SK-N-SH (cell line): ENCODE data around the gene HOXB5. TPM values are rescaled to one million over a fixed set of nuclear protein-coding genes. Genes with fewer than 3 reads are reported as not detected.

ENCODE experiments used
- CTCF ChIA-PET: fragments of 300-600, 350-600 bp; formaldehyde crosslinking; extraction: SDS; loops from one replicate; lab custom pipeline; 2021; lab: Yijun Ruan, JAX
- POLR2A ChIA-PET: fragments of 350-600 bp; sonication (Branson Sonifier 250); formaldehyde crosslinking; extraction: SDS; loops from one replicate; lab custom pipeline; 2020; ENCODE audit warnings: antibody characterized with exemption, inconsistent platforms; lab: Yijun Ruan, JAX
- DNase-seq: peaks from one replicate; pipeline ENCODE4 v3.0.0; 2012
- H2AFZ ChIP-seq: fragments of 200-600 bp; sonication (generic); 2 replicates; pipeline ENCODE4 v1.8.1; 2016; ENCODE audit warnings: antibody characterized with exemption, mild to moderate bottlenecking, low read depth
- H3F3A ChIP-seq: fragments of 200-600 bp; sonication (generic); replicated peaks from 2 replicates; pipeline ENCODE3; 2016; ENCODE audit warnings: antibody characterized with exemption, mild to moderate bottlenecking; ENCODE audit not compliant: insufficient read depth
- H3K27ac ChIP-seq, 2 experiments: fragments of 200-500 bp in 1 of 2; fragments of 200-600 bp in 1 of 2; sonication (Bioruptor generic) in 1 of 2; sonication (generic), shearing (Covaris generic) in 1 of 2; 2 replicates each; pipeline versions ENCODE4 v1.5.1 to v1.6.1; 2014 to 2016; ENCODE audit warnings: low read depth in 2 of 2, inconsistent platforms in 1 of 2, low read length in 1 of 2, mild to moderate bottlenecking in 1 of 2, mixed read lengths in 1 of 2
- H3K27me3 ChIP-seq: fragments of 200-600 bp; sonication (generic), shearing (Covaris generic); 2 replicates; pipeline ENCODE4 v1.6.1; 2016; ENCODE audit warnings: mixed run types; ENCODE audit not compliant: insufficient read depth
- H3K36me3 ChIP-seq, 2 experiments: fragments of 200-500 bp in 1 of 2; fragments of 200-600 bp in 1 of 2; sonication (Bioruptor generic) in 1 of 2; sonication (generic) in 1 of 2; replicated peaks in 1 of 2; 2 replicates each; pipeline versions ENCODE3 to v1.5.1; 2014 to 2016; ENCODE audit warnings: low read length in 1 of 2, mild to moderate bottlenecking in 1 of 2; ENCODE audit not compliant: insufficient read depth in 2 of 2, control insufficient read depth in 1 of 2
- H3K4me1 ChIP-seq, 2 experiments: fragments of 200-500 bp in 1 of 2; fragments of 200-600 bp in 1 of 2; sonication (Bioruptor generic) in 1 of 2; sonication (generic), shearing (Covaris generic) in 1 of 2; 2 replicates each; pipeline versions ENCODE4 v1.5.1 to v1.6.1; 2014 to 2016; ENCODE audit warnings: low read depth in 1 of 2, low read length in 1 of 2, mixed run types in 1 of 2; ENCODE audit not compliant: insufficient read depth in 2 of 2, control insufficient read depth in 1 of 2
- H3K4me2 ChIP-seq: fragments of 200-600 bp; sonication (generic), shearing (Covaris generic); 2 replicates; pipeline ENCODE4 v1.6.1; 2017; ENCODE audit warnings: mixed run types
- H3K4me3 ChIP-seq, 2 experiments: fragments of 200-500 bp in 1 of 2; fragments of 200-600 bp in 1 of 2; sonication (Bioruptor generic) in 1 of 2; sonication (generic), shearing (Covaris generic) in 1 of 2; 2 replicates each; pipeline versions ENCODE4 v1.5.1 to v1.8.1; 2014 to 2016; ENCODE audit warnings: low read depth in 2 of 2, inconsistent platforms in 1 of 2, low read length in 1 of 2, mild to moderate bottlenecking in 1 of 2, mixed read lengths in 1 of 2, moderate library complexity in 1 of 2
- H3K79me2 ChIP-seq: fragments of 200-600 bp; sonication (generic); 2 replicates; pipeline ENCODE4 v1.8.1; 2017; ENCODE audit warnings: mild to moderate bottlenecking; ENCODE audit not compliant: insufficient read depth
- H3K9ac ChIP-seq: fragments of 200-600 bp; sonication (generic); 2 replicates; pipeline ENCODE4 v1.6.1; 2017; ENCODE audit warnings: mixed run types
- H3K9me2 ChIP-seq: fragments of 200-600 bp; sonication (generic); 2 replicates; pipeline ENCODE4 v1.6.1; 2017; ENCODE audit warnings: mixed run types
- H3K9me3 ChIP-seq: fragments of 200-600 bp; sonication (generic); 2 replicates; pipeline ENCODE4 v1.6.1; 2017; ENCODE audit warnings: mixed run types, mild to moderate bottlenecking, moderate library complexity
- H4K20me1 ChIP-seq: fragments of 200-600 bp; sonication (generic); 2 replicates; pipeline ENCODE4 v1.6.1; 2017; ENCODE audit warnings: mild to moderate bottlenecking, mixed run types; ENCODE audit not compliant: insufficient read depth
- EZH2phosphoT487 ChIP-seq: fragments of 200-600 bp; sonication (generic); IDR thresholded peaks from 2 replicates; pipeline ENCODE4 v1.6.1; 2017; ENCODE audit warnings: low read depth, mixed run types, mild to moderate bottlenecking, antibody characterized with exemption, moderate library complexity, borderline replicate concordance
- JUND ChIP-seq: IDR thresholded peaks from 2 replicates; pipeline ENCODE4 v1.4.0; 2012
- SMC3 ChIP-seq: IDR thresholded peaks from 2 replicates; pipeline ENCODE4 v1.6.1; 2012; ENCODE audit warnings: low read depth, low read length, improper control_type of control experiment
- WGBS: methylation state at CpG from one replicate; pipeline ENCODE4 v1.1.6; 2017; ENCODE audit warnings: low lambda C conversion rate; 5-methylcytosine and 5-hydroxymethylcytosine counted together
- polyA plus RNA-seq, 3 experiments: library from polyadenylated mRNA; depleted of rRNA; stranded (reverse); fragments of >200 nt; gene quantifications; 2 replicates each; pipeline ENCODE4 v1.2.3, GENCODE V29; 2012
- TF ChIP-seq, protein P1 (sequence below): fragments of 200-600 bp; sonication (generic); IDR thresholded peaks from 2 replicates; pipeline ENCODE4 v1.6.1; 2017; ENCODE audit warnings: antibody characterized with exemption, mild to moderate bottlenecking, moderate library complexity
- TF ChIP-seq, protein P2 (sequence below): fragments of 150-350 bp; IDR thresholded peaks from 2 replicates; pipeline ENCODE4 v1.6.1; 2016; ENCODE audit warnings: mild to moderate bottlenecking, low read depth, low read length
- TF ChIP-seq, protein P3 (sequence below): IDR thresholded peaks from 2 replicates; pipeline ENCODE4 v1.4.0; 2012; ENCODE audit warnings: low read depth, borderline replicate concordance

The HOXB5 gene
- polyA plus RNA-seq, 1 of the 3 experiments (the other 2 are of a cell fraction) = not detected

DNA sequence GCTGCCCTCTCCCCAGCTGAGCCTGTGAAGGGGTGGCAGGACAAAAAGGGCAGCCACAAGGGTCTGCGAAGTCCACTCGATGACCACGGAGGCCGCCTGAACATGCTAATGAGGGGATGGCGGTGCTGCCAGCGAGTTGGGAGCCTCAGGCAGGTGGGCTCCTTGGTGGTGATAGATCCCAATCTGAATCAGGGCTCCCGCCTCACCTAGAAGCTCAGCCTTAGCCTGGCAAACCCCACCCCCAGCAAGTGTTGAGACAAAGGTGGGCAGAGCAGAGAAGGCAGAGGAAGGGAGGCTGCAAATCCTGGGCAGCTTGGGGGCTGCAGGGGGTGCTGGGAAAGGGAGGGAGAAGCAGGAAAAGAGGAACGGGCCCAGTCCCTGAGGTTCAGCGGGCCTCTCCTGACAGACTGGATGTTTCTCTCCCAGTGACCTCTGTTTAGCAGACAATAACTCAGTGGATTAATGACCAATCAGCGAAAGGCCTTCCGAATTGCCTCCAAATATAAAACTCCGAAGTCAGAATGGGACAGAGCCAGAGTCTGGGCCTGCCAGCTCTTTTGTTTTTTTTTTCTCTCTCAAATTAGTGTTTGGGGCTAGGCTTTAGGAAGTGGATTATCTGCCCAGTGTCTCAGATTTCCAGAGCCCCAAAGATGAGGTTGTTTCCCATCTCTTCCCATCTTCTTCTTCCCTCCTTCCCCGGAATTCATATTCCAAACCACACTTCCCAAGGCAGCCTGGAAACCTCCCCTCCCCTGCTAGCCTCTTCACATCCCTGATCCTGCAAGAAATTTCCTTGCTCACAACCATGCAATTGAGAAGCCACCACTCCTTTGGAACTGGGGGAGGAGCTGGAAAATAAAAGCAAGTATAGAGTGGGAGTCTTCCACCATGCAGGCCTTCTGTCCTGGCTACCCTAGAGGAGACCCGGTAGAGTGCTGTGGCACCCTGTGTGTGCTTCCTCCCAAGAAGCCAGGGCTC is 33.5 kb downstream of the HOXB5 start:
- H3K4me3 ChIP-seq = no peak overlapping the region
- H3K36me3 ChIP-seq = no peaks in the 10 kb centered on the region
- H3K9me3 ChIP-seq = no peaks in the 10 kb centered on the region
- peaks cover 6% of the 10 kb centered on the region; the same call in 1 of the 2 replicates for H4K20me1 ChIP-seq
- H3K9me2 ChIP-seq = no peaks in the 10 kb centered on the region
- H3F3A ChIP-seq = no peaks in the 10 kb centered on the region
- ChIA-PET POLR2A (no interaction called here), CTCF (interaction anchor here (0.8 to 1.4 kb wide), 5 partner anchors 9 to 76 kb away, joined by 3 to 4 read pairs (median 3); partner anchors contain the start of gene HOXB5)
- 27% methylated on average over 14 of the region's 14 CpGs for WGBS
- TF ChIP-seq, protein P1, sequence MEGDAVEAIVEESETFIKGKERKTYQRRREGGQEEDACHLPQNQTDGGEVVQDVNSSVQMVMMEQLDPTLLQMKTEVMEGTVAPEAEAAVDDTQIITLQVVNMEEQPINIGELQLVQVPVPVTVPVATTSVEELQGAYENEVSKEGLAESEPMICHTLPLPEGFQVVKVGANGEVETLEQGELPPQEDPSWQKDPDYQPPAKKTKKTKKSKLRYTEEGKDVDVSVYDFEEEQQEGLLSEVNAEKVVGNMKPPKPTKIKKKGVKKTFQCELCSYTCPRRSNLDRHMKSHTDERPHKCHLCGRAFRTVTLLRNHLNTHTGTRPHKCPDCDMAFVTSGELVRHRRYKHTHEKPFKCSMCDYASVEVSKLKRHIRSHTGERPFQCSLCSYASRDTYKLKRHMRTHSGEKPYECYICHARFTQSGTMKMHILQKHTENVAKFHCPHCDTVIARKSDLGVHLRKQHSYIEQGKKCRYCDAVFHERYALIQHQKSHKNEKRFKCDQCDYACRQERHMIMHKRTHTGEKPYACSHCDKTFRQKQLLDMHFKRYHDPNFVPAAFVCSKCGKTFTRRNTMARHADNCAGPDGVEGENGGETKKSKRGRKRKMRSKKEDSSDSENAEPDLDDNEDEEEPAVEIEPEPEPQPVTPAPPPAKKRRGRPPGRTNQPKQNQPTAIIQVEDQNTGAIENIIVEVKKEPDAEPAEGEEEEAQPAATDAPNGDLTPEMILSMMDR = no peak
- TF ChIP-seq SMC3 (no peak), JUND (no peak)
- TF ChIP-seq, protein P2, sequence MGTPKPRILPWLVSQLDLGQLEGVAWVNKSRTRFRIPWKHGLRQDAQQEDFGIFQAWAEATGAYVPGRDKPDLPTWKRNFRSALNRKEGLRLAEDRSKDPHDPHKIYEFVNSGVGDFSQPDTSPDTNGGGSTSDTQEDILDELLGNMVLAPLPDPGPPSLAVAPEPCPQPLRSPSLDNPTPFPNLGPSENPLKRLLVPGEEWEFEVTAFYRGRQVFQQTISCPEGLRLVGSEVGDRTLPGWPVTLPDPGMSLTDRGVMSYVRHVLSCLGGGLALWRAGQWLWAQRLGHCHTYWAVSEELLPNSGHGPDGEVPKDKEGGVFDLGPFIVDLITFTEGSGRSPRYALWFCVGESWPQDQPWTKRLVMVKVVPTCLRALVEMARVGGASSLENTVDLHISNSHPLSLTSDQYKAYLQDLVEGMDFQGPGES = no peak
- H3K27me3 ChIP-seq = peaks cover 96% of the 10 kb centered on the region
- H3K27ac ChIP-seq = no peak overlapping the region
- peaks cover 0 to 2% of the 10 kb centered on the region in 2 experiments; a peak in 1 of 4 replicates for H3K4me1 ChIP-seq
- H2AFZ ChIP-seq = no peak overlapping the region
- no peaks in the 10 kb centered on the region for H3K79me2 ChIP-seq
- H3K4me2 ChIP-seq = no peak overlapping the region
- H3K9ac ChIP-seq = no peak overlapping the region
- no peak for DNase-seq

DNA sequence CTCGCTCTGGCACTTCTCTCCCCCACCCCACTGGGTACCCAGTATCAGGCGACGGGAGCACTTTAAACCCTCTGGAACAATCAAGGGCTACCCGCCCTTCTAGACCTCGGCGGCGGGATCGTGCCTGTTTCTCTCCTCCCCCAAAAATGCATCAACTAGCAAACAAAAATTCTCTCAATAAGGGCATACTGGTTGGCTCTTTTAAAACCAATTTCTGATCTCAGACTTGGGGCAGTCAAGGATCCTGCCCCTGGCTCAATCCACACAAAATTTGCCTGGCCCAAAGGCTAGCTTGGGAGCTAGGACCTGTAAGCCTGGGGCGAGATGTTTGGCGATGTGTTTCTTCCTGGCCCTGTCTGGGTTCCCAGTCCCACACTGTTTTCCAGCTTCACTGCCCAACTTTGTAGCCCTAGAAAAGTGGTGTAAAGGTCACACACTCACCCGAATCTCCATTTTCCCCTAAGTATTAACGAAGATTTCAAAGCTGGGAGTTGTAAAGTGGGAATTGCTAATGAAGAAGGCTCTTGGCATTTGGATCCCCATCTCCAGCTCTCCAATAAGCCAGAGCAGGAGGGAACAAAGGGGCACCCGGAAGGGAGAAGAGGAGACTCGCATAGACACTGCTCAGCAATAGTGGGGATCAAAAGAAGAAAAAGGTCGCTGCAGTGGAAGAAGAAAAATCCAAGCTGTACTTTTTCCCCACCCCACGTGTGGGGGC is 34.3 kb downstream of the HOXB5 start:
- no peak for DNase-seq
- 25% methylated on average over 16 of the region's 16 CpGs for WGBS
- no peaks in the 10 kb centered on the region for H3F3A ChIP-seq
- TF ChIP-seq EZH2phosphoT487 = peak; percentile 64; the same call in 1 of the 2 replicates
- TF ChIP-seq, protein P3, sequence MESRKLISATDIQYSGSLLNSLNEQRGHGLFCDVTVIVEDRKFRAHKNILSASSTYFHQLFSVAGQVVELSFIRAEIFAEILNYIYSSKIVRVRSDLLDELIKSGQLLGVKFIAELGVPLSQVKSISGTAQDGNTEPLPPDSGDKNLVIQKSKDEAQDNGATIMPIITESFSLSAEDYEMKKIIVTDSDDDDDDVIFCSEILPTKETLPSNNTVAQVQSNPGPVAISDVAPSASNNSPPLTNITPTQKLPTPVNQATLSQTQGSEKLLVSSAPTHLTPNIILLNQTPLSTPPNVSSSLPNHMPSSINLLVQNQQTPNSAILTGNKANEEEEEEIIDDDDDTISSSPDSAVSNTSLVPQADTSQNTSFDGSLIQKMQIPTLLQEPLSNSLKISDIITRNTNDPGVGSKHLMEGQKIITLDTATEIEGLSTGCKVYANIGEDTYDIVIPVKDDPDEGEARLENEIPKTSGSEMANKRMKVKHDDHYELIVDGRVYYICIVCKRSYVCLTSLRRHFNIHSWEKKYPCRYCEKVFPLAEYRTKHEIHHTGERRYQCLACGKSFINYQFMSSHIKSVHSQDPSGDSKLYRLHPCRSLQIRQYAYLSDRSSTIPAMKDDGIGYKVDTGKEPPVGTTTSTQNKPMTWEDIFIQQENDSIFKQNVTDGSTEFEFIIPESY = no peak
- CTCF ChIA-PET = interaction anchor here (1.0 to 1.4 kb wide), 4 partner anchors 9 to 59 kb away, joined by 3 to 4 read pairs (median 3); partner anchors contain the start of gene HOXB5
- H4K20me1 ChIP-seq = peaks cover 6% of the 10 kb centered on the region; the same call in 1 of the 2 replicates
- POLR2A ChIA-PET = no interaction called here
- no peak overlapping the region for H3K4me2 ChIP-seq
- no peaks in the 10 kb centered on the region for H3K9me3 ChIP-seq
- H2AFZ ChIP-seq = no peak overlapping the region
- no peak overlapping the region for H3K9ac ChIP-seq
- H3K79me2 ChIP-seq = no peaks in the 10 kb centered on the region
- H3K4me3 ChIP-seq = no peak overlapping the region
- peaks cover 0 to 2% of the 10 kb centered on the region in 2 experiments; a peak in 1 of 4 replicates for H3K4me1 ChIP-seq
- no peaks in the 10 kb centered on the region for H3K9me2 ChIP-seq
- no peak overlapping the region for H3K27ac ChIP-seq
- H3K27me3 ChIP-seq = peaks cover 96% of the 10 kb centered on the region
- no peaks in the 10 kb centered on the region for H3K36me3 ChIP-seq
